Hindlimb muscle (tissue), 1 donor: ENCODE measurements around the gene PON2. TPM values are rescaled to one million over a fixed set of nuclear protein-coding genes. Genes with fewer than 3 reads are reported as not detected.
"Not testable (repeated sequence)": the region's sequence is repeated elsewhere in the genome, so short reads cannot be mapped to it uniquely, and the experiment has no call there.

Experiments
- DNase-seq: peaks from one replicate; pipeline ENCODE4 v3.0.0-alpha.2; 2013
- polyA plus RNA-seq: library from polyadenylated mRNA; unstranded; fragments of 120-200 nt; gene quantifications from one replicate; pipeline ENCODE4 v1.2.1, GENCODE V29; 2013; ENCODE audit not compliant: insufficient read length

Gene PON2
- polyA plus RNA-seq = 106 TPM

- DNase-seq = peak; percentile 85
These were observed at the start of gene PON2 for GRCh38 chr7:95434557-95435421. Gene PON2, minus strand, starts transcription at chr7:95435028. Its CDS starts 77 bp downstream, at chr7:95434951.

DNA sequence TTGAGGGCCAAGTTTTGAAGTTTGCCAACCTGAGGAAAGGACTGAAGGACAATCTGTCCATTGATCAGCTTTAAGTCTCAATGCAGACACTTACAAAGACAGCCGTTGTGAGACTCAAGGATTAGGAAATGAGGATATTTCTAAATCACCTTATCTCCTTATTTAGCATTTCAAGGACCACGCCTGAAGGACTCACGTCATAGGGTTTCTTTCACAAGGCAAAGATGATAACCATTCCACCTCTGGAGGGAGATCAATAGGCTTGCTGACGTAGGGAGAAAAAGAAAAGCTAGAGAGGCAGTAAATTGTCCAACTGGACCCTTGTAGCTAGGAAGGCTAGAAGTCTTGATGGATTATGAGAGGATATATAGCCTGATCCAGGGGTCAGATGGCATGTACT lies 47.6 kb upstream of the PON2 start:
- no peak for DNase-seq

- DNase-seq = no peak
These were observed 46.7 kb upstream of the PON2 start for GRCh38 chr7:95481271-95482165.

DNA sequence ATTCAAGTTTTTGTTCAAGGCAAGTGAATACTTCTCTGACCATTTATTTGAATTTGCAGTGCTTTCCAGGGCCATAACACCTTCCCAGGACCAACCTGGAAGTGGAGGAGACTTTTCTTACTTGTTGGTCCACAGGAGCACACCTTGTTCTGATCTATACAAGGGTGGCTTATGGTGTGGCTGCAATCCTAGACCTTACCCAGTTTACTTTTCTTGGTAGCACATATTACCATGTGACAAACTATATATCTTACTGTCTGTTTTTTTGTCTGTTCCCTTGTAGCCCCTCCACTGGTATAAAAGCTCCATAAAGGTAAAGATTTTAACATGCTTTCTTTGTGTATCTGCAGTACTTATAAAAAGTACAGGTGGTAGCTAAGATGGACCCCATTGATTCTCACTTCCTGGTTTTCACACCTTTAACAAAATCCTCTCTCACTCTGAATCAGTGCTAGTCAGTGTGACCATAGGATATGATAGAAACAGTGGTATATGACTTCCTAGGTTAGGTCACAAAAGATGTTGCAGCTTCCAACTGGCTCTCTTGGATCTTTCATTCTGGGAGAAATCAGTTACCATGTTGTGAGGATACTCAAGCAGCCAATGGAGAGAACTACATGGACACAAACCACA lies 45.3 kb upstream of the PON2 start:
- DNase-seq = no peak

GRCh38 chr7:95478272-95479037 lies 43.6 kb upstream of the PON2 start:
- DNase-seq = no peak

DNA sequence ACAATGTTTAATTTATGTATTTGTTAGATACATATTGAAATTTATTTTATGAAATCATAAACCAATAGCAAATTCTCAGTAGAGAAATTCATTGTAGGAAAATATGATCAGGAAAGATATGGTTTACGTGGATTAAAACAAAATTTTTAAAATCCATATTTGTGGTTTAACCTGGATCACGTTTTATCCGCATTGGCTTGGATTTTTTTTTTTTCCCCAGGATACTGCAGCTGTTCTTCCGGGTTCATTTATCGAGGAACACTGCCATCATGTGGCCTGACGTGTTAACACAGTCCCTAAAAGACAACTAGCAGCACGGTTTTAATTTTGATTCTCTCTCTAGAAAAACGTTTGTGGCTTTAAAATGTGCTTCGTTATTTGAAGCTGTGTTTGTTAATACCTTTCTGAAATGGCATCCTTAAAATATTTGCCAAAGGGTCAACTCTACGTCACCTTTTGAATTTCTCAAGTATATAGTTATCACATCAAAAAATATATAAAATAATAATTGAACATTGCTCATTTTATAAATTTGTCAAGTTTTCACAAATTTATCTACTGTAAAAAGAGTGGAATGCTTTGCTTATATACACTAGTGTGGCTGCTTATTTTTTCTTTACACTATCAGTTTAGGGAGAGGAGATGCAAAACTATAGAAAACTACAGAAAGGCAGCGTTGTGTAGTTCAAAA lies 42.2 kb upstream of the PON2 start:
- peak; percentile 82 for DNase-seq

GRCh38 chr7:95476072-95476847 lies 41.4 kb upstream of the PON2 start:
- DNase-seq = no peak

DNA sequence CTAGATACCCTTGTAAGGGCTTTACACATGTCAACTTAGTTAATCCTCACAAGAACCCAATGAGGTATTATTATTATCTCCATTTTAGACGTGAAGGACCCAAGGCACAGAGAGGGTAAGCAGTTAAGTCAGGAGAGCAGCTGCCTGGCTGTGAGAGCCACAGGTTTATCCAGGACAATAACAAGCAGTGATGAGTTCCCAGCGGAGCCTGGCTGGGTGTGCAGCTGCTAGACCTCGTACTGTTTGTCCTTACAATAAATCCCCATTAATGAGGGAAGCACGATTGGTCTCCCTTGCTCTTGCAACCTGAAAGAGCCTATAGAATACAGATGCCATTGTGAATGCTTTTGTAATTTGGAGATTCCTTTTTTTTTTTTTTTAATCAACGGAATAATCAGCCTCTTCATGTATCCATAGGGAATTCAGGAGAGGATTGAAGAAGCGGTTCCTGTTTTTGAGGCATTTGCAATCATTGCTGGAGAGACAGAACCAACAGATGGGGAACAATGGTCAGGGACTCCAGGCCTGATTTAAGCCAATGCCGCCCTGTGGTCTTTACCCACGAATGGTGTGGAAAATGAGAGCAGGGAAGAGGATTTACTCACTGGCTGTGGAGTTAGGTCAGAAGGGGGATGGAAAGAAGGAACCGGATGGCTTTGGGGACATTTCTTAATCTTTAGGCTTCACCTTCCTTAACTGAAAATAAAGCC lies 38.6 kb upstream of the PON2 start:
- peak; percentile 72 for DNase-seq

DNA sequence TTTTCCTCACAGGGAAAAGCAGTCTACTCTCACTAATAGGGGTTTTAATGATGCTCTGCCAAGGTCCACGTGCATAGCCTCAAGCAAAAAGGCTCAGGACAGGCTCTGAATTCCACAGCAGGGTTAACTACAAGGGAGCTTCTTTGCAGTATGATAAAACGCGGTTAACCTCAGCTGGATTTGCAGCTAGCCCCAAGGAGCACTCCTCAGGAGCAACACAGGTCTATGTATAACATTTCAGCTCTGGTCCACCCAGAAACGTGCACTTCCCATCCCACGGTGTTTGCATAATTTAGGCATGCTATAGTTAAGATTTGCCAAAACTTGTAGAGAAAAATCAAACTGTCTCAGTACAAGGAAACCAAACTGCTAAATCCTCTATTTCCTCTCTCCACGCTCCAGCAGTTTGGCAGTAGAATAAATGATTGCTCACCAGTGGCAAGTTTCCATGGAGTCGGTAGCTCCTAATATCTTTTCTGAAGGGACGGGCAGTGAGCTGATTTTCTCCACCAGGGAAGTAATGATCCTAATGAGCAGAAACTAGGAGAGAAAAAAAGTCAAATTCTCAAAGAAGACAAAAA lies 37.8 kb upstream of the PON2 start:
- DNase-seq = peak; percentile 75

DNA sequence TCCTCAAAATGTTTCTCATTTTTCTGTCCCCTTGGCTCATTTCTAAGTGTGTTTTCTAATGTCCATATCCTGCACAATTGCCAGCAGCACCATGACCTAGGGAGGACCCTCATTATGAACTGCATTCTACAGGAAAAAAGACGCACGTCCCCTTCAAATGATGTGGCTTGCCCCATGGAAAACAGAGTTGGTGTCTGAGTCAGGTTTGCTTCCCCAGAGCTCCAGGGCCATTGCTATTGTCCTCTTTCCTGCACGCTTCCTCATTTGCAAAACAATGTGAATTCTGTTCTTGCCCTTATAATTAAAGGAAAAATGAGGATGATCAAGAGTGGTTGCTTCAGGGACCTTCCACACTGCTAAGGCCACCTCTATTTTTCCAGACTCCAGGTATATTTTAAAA lies 36.2 kb upstream of the PON2 start:
- DNase-seq = no peak

GRCh38 chr7:95470452-95470851 lies 35.6 kb upstream of the PON2 start:
- DNase-seq = no peak

DNA sequence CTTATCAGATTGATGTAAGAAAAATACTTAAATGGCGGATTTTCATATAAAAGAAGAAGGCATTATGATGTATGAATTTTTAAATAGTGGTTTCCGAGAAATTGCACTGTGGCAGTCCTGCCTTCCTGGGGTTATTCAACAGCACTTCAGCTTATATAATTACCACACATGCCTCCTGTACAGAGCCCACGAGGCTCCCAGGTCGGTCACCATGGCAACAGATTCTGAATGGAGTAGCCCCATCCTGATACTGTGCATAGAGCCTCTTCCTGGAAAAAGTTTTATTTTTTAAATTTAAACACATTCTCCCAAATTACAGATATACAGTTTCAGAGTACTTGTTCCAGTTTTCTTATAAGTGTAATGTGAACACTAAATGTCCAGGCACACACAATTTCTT lies 35.0 kb upstream of the PON2 start:
- DNase-seq = no peak

DNA sequence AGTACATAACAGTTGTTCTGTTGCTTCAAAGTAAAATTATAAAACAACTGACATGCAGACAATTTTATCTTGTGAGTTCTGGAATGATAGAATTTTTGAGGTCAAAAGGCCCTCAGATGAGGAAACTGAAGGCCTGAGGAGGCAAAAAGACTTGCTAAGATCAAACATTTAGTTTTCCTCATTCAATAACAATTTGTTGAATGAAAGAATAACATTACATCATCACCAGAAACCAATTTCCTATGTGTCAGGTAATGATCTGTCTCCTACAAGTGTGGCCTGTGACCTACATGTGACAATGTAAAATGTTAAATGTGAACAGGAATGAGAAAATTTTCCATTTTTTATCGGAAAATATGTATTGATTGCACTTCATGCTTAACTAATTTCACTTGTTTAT lies 34.4 kb upstream of the PON2 start:
- no peak for DNase-seq

DNA sequence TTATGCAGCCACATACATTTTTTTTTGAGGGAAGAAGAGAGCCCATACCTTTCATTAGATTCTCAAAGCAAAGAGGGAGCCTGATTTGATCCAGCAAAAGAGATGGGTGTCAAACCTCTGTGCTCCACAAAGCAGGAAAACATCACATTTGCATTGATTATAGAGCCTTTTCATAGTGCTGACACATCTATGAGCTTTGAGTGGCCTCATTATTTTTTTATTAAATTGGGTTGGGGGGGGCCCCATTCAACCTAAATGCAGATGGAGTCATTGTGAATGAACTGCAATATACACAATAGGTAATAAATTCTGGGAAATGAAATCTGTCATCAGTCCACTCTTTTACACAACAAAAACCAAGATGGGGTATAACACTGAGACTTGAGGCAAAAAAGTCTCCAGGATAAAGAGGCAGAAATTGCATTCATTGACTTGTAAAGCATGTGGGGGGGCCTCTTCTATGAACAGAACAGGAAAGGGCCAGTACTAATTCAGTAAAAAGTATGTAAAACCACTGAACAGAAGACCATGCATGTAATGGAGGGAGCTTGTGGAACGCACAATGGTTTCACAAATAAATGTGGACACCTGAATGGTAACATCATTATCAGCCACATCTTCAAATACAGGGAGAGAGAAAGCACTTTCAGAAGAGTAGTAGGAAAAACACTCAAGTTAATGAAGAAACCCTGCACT lies 33.2 kb upstream of the PON2 start:
- DNase-seq = no peak

GRCh38 chr7:95460653-95461052 lies 25.8 kb upstream of the PON2 start:
- not testable (repeated sequence) for DNase-seq

- no peak for DNase-seq
These were observed 23.1 kb upstream of the PON2 start for GRCh38 chr7:95457947-95458346.

DNA sequence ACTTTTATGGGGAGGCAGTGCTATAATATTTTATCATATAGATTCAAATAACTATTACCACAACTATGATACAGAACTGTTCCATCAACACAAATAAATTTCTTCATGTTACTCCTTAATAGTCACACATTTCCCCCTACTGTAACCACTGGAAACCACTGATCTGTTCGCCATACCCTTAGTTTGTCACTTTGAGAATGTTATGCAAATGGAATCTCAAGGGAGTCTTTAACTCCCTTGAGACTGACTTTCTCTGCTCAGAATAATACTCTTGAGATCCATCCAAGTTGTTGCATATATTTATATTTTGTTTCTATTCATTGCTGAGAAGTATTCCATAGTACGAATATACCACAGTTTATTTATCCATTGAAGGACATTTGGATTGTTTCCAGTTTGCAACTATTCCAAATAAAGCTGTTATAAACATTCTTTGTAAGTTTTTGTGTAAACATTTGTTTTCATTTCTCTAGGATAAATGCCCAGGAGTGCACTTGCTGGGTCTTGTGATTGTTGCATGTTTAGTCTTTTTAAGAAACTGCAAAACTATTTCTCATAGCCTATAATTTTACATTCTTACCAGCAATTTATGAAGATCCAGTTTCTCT lies 19.7 kb upstream of the PON2 start:
- no peak for DNase-seq

GRCh38 chr7:95446618-95447017 lies 11.8 kb upstream of the PON2 start:
- DNase-seq = no peak

GRCh38 chr7:95444796-95445195 lies 10.0 kb upstream of the PON2 start:
- no peak for DNase-seq
